LoVo (cell line): ENCODE data around the gene ANKRD55.
"Not testable (repeated sequence)": the region's sequence is repeated elsewhere in the genome, so short reads cannot be mapped to it uniquely, and the experiment has no call there.

Source experiments
- DNase-seq: peaks from one replicate; pipeline ENCODE4 v3.0.0-alpha.2; 2016; ENCODE audit warnings: low spot score

ANKRD55 gene

DNA sequence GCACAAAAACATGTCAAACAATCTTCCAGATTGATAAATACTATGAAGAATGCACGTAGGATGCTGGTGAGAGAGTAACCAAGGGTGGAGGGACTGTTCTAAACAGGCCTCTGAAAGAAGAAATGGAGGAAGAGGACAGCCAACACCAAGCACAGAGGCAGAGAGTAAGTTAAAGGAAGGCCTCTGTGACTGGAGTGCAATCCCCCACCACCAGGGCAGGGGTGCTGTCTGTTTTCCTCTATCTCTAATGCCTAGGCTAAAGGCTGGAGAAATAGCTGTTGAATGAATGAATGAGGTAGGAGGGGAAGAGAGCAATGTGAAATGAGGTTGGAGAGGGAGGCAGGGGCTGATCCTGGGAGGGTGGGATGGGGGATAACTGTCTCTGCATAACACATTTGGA is 88.9 kb downstream of the ANKRD55 start:
- no peak for DNase-seq

DNA sequence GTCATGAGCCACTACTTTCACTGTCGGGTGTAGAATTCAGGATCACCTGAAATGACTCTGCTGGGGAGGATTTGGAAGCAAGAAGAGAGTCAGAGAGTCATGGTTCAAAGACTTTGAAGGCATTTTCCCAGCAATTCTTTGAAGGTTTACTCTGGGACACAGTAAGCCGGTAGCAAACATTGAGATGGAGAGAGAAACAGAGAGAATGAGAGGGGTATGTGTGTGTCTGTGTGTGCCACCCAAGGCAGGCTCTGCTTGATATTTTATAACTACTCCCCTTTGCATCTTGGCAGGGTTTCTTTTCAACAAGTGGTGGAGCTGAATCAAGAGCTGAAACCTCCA is 89.8 kb downstream of the ANKRD55 start:
- DNase-seq, result no peak

DNA sequence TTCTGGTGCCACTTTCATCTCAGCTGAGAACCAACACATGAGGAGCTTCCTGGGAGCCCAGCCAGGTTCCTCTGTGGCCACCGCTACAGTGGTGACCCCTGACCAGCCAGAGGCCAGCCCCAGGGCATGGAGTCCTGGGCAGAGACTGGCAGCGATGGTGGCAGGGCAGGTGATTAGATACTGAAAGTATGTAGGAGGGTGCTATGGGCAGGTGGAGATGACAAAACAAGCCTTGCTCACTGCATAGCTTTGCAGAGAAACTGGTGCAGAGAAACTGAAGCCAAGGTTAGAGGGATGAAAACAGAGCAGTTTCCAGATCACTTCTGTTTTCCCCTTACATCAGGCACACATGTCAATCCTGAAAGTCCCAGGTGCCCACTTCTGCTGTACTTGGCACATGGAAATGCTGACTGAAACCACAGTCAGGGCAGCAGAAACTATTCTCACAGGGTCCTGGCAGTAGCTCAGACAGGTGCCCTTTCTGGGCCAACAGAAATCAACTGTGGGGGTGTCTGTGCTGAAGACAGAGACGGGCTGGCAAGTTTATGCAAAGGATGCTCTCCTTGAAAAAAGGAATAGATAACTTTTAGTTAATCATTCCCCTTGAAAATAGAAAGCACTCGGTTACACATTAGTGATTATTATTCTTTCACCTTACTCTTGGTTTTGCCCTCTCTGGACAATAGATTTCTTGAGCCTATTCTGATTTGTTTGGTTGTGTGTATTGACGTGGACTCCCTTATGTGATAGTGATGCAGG is 90.3 kb downstream of the ANKRD55 start:
- DNase-seq, result peak; percentile 31

DNA sequence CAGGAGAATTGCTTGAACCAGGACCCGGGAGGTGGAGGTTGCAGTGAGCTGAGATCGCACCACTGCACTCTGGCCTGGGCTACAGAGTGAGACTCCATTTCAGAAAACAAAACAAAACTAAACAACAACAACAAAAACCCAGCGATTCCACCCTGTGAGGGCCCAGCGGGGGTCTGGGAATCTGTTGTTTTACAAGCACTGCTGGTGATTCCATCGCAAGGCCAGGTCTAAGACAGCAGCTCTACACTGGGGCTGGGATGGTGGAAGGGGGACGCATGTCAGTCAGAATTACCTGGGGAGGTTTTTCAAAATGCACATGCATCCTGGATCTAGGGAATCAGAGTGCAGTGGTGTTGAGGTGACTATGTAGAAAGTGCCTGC is 90.9 kb downstream of the ANKRD55 start:
- no peak for DNase-seq

DNA sequence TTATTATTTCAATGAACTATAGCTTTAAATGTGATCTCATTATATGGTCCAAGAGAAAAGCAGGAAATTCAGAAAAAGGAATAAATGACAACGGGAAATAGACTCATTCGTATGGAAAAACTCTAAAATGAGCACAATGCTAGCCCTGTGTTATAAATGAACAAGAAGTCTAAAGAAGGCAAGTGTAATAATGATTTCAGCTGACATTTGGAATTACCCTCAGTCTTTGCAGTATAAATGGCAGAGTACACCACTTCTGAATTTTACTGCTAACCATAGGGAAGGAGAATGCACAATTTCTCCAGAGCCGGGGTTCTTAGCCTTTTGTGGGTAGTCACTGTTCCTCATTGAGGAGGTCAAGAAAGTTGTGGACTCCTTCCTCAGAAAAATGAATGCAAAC is 93.1 kb downstream of the ANKRD55 start:
- no peak for DNase-seq

DNA sequence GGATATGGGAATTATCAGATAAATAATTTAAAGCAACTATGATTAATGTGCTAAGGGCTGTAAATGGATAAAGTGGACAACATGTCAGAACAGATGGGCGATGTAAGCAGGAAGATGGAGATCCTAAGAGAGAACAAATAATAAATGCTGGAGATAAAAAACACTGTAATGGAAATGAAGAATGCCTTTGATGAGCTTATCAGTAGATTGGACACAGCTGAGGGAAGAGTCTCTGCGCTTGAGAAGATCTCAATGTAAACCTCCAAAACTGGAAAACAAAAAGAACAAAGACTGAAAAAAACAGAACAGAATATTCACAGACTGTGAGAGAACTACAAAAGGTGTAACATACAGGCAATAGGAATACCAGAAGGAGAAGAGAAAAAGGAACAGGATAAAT is 102.5 kb downstream of the ANKRD55 start:
- DNase-seq, result no peak

DNA sequence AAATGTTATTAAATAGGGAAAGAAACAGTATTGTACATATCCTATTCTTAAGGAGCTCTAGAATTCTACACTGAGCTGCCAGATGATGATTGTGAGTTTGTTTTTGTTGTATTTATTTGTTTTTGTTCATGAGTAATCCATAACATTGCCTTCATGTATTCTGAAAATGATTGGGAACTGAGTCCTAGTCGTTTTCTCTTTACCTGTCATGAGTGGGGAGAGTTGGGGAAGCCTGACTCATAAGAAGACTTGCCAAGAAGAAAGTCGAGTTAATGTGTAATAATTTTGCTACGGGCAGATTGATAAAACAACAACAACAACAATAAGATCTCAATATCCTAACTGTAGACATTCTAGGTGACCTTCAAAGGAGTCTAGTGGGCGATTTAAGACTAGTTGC is 103.8 kb downstream of the ANKRD55 start:
- DNase-seq, result no peak

DNA sequence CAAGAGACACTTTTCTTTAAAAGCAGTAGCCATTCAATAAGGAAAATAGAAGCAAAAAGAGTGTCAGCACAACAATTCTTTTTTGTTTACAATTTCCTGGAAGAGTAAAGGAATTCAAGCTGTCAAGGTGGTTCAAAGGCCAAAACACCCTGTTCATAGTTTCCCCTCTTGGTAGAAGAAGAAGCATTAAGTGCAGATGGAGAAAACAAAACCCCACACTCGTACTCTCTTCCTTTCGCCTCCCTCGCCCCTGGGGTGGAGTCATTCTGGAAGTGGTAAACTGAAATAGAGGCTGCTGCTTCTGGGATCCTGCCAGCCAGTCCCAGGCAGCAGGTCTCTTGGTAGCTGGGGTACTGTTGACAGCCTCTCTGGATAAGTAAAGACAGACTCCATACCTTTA is 105.0 kb downstream of the ANKRD55 start:
- DNase-seq, result no peak

DNA sequence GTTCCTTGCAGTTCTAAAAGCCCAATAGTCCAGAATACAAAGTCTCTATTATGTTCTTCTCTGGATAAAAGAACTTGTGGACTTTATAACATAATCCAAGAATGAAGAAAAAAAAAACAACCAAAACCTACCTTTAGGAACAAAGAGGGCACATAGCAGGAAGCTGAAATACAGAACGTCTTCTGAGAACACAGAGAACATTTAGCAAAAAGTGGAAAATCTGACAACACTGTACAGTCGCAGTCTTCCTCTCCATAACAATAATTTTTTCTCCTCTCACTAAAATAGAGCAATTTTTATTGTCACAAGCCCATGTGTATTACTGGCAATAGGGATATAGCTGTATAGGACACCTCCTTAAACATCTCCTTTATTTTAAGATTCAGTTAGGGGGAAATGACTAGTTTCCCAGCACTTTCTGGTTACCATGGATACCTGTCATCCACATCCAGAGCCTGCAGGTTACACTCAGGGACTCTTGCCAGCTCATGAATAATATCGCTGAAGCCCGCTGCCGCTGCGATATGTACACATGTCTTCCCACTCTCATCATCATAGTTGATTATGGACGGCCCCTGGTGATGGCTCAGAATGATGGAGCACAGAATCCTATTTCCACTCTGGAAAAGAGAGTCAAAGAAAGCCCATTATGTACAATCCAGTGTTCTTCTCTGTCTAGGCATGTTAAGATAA is 106.5 kb downstream of the ANKRD55 start:
- DNase-seq, result no peak

DNA sequence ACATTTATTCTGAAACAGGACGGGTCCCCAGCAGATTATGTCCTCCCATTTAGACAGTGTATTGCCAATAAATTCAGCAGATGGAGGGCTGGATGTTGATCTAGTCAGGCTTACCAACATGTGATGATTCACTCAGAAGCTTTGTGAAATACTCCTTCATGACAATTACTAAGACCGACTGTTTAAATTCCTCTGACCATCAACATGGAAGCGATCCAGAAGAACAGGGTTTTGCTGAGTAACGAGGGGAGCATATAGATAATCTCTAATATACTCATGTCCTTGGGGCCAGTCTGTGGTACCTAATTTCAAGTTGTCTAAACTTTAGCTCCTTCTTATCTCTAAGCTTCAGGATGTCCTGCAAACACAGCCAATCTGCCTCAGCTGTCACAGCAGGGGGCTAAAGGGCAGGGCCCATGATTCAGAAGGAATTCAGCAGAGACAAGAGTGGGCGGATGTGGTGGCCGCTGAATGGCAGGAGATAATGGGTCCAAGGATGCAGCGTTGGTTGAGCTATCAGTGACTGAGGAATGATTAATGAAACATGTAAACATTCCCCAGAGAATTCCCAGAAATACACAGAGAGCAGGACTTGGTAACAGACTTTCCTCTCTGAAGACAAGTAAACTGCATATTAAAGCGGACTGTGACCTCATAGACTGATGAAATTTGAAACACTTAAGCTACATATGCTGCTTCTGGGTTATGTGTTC is 109.4 kb downstream of the ANKRD55 start:
- DNase-seq, result peak; percentile 93

DNA sequence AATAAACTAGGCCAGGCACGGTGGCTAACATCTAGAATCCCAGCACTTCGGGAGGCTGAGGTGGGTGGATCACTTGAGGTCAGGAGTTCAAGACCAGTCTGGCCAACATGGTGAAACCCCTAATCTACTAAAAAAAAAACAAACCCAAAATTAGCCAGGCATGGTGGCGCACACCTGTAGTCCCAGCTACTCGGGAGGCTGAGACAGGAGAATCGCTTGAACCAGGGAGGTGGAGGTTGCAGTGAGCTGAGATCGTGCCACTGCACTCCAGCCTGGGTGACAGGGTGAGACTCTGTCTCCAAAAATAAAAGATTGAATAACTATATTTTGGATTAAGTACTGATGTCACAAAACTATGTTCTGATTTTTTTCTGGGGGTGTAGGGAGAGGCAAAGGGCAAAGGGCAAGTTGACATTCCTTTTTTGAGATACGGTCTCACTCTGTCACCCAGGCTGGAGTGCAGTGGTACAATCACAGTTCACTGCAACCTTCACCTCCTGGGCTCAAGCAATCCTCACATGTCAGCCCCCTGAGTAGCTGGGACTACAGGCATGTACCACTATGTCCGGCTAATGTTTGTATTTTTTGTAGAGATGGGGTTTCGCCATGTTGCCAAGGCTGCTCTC is 110.7 kb downstream of the ANKRD55 start:
- DNase-seq, result not testable (repeated sequence)

DNA sequence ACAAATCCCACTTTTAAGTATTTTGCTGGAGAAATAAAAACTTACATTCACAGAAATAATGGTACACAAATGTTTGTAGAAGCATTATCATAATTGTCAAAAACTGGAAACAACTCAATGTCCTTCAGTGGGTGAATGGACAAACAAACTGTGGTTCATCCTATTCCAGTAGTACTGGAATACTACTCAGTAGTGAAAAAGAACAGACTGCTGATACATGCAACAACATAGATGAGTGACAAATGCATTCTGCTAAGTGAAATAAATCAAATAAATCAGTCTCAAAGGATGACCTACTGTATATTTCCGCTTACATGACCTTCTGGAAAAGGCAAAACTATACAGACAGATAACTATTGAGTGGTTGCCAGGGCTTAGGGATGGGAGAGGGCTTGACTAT is 114.1 kb downstream of the ANKRD55 start:
- no peak for DNase-seq

DNA sequence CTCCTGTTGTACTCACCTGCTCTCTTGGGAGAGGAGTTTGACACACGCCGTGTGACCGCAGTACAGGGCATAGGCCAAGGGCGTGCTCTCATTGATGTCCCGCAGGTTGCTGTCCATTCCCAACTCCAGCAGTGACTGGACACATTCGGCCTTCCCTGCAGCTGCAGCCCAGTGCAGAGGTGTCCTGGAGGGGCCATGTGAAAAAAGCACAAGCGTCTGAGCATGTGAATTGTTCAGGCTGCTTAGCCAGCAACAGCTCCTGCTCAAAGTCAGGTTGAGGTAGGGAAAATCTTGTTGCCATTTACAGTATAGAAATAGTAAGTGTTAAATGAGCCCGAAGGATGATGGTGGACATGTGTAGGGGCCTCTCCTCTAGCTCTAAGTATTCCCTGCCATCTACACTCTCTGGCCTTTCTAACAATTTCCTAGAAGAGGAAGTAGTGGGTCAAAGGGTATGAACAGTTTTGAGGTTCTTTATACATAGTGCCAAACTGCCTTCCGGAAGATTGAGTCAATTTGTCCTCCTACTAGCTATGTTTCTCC is 116.5 kb downstream of the ANKRD55 start:
- no peak for DNase-seq

DNA sequence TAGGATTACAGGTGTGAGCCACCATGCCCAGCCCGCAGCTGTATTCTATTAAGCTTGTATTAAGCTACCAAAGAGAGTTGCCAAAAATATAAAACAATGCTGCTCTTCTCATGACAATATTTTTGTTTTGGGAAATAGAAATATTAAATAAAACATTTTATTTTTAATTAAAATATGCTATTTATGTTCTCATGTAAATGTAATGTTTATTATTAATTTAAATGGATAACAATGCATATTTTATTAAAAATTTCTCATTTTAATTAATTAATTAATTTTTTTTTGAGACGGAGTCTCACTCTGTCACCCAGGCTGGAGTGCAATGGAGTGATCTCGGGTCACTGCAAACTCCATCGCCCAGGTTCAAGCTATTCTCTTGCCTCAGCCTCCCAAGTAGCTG is 117.5 kb downstream of the ANKRD55 start:
- no peak for DNase-seq

DNA sequence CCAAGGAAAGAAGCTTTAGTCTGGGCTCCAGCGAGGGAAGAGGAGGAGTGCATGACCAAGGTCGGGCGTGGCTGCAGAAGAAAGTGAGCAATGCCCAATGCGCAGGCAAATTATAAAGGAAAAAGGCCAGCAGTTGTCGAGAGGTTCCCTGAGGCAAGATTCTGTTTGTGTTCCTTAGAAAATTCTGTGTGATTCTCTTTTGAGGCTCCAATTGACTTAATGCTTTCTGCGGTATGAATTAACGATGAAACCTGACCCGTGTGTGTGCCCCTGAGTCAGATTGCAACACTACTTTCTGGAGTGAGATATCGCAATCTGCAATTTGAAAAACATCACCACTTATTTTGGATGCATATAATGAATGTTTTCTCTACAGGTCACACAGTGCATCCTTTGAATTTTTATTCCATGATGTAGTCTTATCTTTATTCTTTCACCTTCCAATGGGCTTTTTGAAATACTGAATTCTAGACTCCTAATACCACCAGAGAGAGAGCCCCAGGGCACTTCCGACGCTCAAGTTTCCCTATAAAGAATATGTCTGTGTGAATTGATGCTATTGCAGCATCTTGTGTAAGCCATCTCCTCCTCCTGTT is 120.5 kb downstream of the ANKRD55 start:
- no peak for DNase-seq

DNA sequence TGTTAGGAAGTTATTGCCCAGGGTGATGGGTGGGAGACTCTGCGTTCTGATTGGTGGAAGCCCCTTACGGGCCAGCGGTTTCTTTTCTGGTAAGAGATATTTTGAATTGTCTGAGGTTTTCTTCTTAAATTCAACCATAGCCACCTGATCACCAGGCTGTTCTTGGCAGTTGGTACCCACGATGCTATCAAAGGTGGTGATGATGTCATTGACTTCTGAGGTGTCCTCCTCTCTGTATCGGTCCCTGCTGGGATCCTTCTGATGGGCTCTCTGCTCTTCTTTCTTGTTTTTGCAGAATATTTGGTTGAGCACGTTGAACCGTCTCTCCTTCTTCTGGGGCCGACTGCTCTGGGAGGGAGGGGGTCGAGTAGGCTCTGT is 121.7 kb downstream of the ANKRD55 start:
- DNase-seq, result no peak

DNA sequence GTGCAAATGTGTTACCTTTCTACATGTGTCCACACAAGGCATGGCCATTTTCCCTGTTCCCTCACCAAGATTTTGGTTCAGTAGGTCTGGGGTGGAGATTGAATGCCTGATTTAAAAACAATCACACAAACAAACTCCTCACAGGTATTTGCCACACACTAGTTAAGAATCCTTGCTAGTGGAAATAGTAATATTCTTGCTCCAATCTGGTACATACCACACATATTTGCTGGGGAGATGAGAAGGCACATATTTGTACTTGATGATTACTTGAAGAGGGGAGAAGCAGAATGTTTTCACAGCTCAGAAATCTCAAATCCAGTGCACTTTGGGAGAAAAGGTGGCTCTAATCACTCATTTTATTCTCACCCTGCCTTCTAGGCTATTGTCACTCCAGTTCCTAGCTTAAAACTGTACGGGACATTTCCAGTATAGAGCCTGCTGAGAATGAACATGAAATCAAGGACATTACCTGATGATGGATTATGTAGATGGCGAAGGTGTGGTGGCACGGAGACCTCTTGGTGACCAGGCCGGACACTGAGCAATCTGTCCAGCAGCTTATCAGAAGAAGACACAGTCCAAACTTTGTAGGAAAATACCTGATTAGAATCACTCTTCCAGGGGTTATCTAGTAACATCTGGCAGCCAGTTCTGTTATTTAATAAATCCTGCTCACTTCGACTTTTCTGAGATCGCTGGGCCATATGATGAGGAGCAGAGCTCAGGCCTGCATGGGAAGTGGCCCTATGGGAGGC is 122.3 kb downstream of the ANKRD55 start:
- no peak for DNase-seq

DNA sequence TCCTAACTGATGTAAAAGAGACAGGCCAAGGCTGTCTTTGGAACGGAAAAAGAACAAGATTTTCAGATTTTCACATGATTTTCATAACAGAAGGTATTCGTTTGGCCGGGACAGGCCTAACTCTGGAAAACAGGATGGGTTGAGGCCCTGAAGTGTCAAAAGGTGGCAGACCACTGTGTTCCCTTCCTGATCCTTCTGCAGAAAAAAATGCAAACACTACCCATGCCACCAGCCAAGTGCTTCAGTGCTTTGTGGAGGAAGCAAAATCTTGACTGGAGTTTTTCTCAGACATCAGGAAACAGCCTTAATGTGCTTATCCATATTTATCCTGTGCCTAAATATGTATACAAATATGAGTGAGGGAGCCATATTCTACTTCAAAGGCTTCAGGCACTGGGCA is 124.9 kb downstream of the ANKRD55 start:
- no peak for DNase-seq

DNA sequence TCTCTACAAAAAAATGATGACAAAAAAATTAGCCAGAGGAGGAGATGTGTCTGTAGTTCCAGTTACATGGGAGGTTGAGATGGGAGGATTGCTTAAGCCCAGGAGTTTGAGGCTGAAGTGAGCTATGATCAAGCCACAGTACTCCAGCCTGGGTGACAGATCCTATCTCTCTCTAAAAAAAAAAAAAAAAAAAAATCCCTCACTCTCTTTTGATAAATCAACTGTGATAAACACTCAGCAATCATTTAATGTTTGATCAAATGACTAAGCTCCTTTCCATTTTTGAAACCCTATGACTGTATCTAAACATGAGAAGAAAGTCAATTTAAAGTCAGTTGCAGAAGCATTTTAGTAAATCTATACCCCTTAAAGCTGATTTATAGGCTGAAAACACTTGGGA is 126.3 kb downstream of the ANKRD55 start:
- no peak for DNase-seq

DNA sequence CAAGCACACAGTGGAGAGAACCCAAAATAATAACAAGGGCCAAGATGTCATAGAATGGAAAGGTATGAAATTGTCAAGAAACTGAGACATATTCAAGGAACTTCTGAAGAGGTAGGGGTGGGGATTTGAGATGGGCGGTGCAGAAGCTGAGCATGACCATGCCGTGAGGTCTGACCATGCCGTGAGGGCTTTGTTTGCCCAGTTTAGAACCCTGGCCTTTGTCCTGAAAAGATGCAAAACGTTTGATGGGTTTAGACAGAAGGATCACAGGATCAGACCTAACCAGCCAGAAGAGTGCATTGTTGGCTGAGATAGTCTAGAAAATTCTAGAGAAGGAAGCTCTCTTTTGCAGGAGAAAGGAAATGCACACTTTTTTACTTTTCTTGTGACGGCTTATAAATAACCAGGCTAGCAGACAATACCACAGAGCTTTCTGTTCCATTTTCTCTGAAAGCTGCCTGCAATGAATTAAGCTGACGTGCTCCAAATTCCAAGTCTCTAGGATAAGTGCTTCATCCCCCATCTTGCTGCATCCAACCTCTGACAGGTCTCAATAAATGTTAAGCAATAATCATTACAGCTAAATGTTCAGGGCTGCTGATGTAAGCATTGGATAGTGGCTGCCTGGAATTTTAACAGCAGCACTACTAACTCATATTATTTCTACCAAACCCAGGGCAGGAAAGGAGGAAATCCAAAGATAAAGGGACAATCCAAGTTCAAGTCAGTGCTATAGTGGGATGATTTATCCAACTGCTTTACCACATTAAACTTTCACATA is 127.4 kb downstream of the ANKRD55 start:
- no peak for DNase-seq

DNA sequence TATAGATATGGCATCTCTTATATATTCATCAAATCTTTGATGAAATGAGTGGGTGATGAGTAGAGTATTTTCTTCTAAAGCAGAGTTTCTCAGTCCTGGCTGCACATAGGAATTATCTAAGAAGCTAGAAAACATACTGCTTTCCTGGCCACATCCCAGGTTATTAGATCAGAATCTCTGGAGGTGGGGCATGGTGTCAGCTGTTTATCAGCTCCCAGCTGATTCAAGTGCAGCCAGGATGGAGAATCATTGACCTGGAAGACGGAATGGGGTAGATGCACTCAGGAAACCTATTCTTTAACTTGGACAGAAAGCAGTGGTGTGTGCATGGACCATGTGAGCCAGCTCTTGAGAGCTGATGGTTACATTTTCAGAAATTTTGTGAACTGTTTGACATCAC is 130.2 kb downstream of the ANKRD55 start:
- DNase-seq, result no peak
